ENCODE results near the gene STX18. TPM values are rescaled to one million over a fixed set of nuclear protein-coding genes. Genes with fewer than 3 reads are reported as not detected.

STX18 gene
- total and polyA plus RNA-seq, 2 donors (not counting 3 experiments of a cell fraction or from before 2014, with no cell fraction given): 30.7 to 31.2 TPM

GRCh38 chr4:4492161-4492847 is 49.5 kb downstream of the STX18 start:
- peaks cover 2% of the 10 kb centered on the region for H3K79me2 ChIP-seq (ENCODE audit: control insufficient read depth, insufficient read depth, low read length)
- H3K9me3 ChIP-seq (replicated peaks; ENCODE audit: control insufficient read depth, insufficient read depth, low read length): no peaks in the 10 kb centered on the region
- no peaks in the 10 kb centered on the region for H3K36me3 ChIP-seq (ENCODE audit: control insufficient read depth in 2 of 2, extremely low read depth in 1 of 2, insufficient read depth in 2 of 2, low read length in 2 of 2)
- intact Hi-C loops (cut with micrococcal nuclease) (loop anchor here (1.0 kb wide), 3 partner anchors 10 to 83 kb away; no protein-coding TSS in a partner anchor), dilution Hi-C loops (cut with MboI; ENCODE audit: extremely low pct_ligation_motif_present, low sequenced_read_pairs) (no loop called here)
- TF ChIP-seq JUN (IDR thresholded peaks at IDR 0.05; ENCODE audit: borderline replicate concordance, insufficient read depth, insufficient read length, low read depth) (peak; percentile 50), CTCF (IDR thresholded peaks at IDR 0.05; ENCODE audit: extremely low read depth in 1 of 2, insufficient read depth in 1 of 2, low read depth in 1 of 2, low read length in 2 of 2) (no peak), FOS (IDR thresholded peaks at IDR 0.05; ENCODE audit: borderline replicate concordance, insufficient read depth, low read length) (peak; percentile 41), GATA2 (IDR thresholded peaks at IDR 0.05; ENCODE audit: insufficient read depth, insufficient read length, low read depth, low read length) (peak; percentile 49), EZH2 (IDR thresholded peaks at IDR 0.05; ENCODE audit: borderline replicate concordance, low read depth, low read length, severe bottlenecking) (no peak), POLR2AphosphoS5 (IDR thresholded peaks at IDR 0.05; ENCODE audit: insufficient read depth, low read depth, low read length) (no peak), MYC (IDR thresholded peaks at IDR 0.05; ENCODE audit: low read depth, low read length) (no peak), MAX (IDR thresholded peaks at IDR 0.05; ENCODE audit: insufficient read depth, insufficient read length) (no peak), POLR2A (IDR thresholded peaks at IDR 0.05; ENCODE audit: low read depth, low read length) (no peak)
- H3K27me3 ChIP-seq (ENCODE audit: control insufficient read depth in 2 of 2, insufficient read depth in 2 of 2, low read length in 2 of 2): no peaks in the 10 kb centered on the region
- DNase-seq (ENCODE audit: low read depth, low spot score) (peak; percentile 86), FAIRE-seq (peak; percentile 93)
- H3K9ac ChIP-seq (replicated peaks; ENCODE audit: extremely low read depth, insufficient read depth, low read length): peak overlapping the region; percentile 67
- peaks cover 14% of the 10 kb centered on the region for H3K4me1 ChIP-seq (ENCODE audit: control insufficient read depth, extremely low read depth, insufficient read depth, low read length)
- H4K20me1 ChIP-seq (replicated peaks; ENCODE audit: control insufficient read depth, extremely low read depth, insufficient read depth, low read length): peaks cover 2% of the 10 kb centered on the region
- peak overlapping the region in 2 of 3 experiments; percentile 7 to 65 for H3K4me3 ChIP-seq (replicated peaks in 1 of 3; ENCODE audit: insufficient read depth in 1 of 3, low read depth in 1 of 3, low read length in 3 of 3)
- H3K27ac ChIP-seq (ENCODE audit: insufficient read depth, low read depth, low read length): peak overlapping the region; percentile 40
- POLR2A ChIA-PET: no interaction called here
- peak overlapping the region; percentile 91 for H3K4me2 ChIP-seq (ENCODE audit: insufficient read depth, low read length)
- no peak overlapping the region for H2AFZ ChIP-seq (ENCODE audit: low read depth, low read length)
- CTCF ChIA-PET: interaction anchor here (1.0 to 1.3 kb wide), 5 partner anchors 10 to 387 kb away, joined by 3 to 6 read pairs (median 3); no protein-coding TSS in a partner anchor
- BruUV-seq (replicated peaks): no TSS peak
- H3K9me1 ChIP-seq (replicated peaks; ENCODE audit: control insufficient read depth, extremely low read depth, insufficient read depth, low read length): no peaks in the 10 kb centered on the region
